WTC11 (cell line): ENCODE data around the gene EIF3F. TPM values are rescaled to one million over a fixed set of nuclear protein-coding genes. Genes with fewer than 3 reads are reported as not detected.
A peak's percentile ranks its signal among the peaks of the same experiment; 100 is the strongest.

ENCODE experiments used
- ATAC-seq: fragments of 200-7000 bp; cut with Tn5 transposase; 2 replicates; pipeline ENCODE4 v1.10.0; 2021; ENCODE audit warnings: mild to moderate bottlenecking, moderate library complexity
- CTCF ChIA-PET: fragments of 300-600 bp; sonication (Branson Sonifier 250); formaldehyde crosslinking; loops from one replicate; lab custom pipeline; 2021; ENCODE audit warnings: antibody characterized with exemption; lab: Charles Lee
- POLR2A ChIA-PET: fragments of 350-600 bp; sonication (Branson Sonifier 250); formaldehyde crosslinking; loops from one replicate; lab custom pipeline; 2021; ENCODE audit warnings: antibody characterized with exemption; lab: Charles Lee
- DNase-seq: peaks from one replicate; pipeline ENCODE4 v3.0.0; 2021; ENCODE audit warnings: low spot score
- H3K27ac Mint-ChIP-seq: 2 replicates; pipeline ENCODE4 v1.8.0; 2021; ENCODE audit warnings: mixed read lengths
- H3K27me3 Mint-ChIP-seq: 2 replicates; pipeline ENCODE4 v1.8.0; 2021; ENCODE audit warnings: low read depth, mild to moderate bottlenecking, moderate library complexity, mixed read lengths
- H3K36me3 Mint-ChIP-seq: 2 replicates; pipeline ENCODE4 v1.8.0; 2021; ENCODE audit warnings: mixed read lengths
- H3K4me1 Mint-ChIP-seq: 2 replicates; pipeline ENCODE4 v1.8.0; 2022; ENCODE audit warnings: mixed read lengths
- H3K4me3 Mint-ChIP-seq: 2 replicates; pipeline ENCODE4 v1.8.0; 2021; ENCODE audit warnings: mild to moderate bottlenecking, moderate library complexity, mixed read lengths
- H3K9me3 Mint-ChIP-seq: 2 replicates; pipeline ENCODE4 v1.8.0; 2021; ENCODE audit warnings: mixed read lengths
- ATF1 ChIP-seq: sonication (generic); formaldehyde crosslinking; IDR thresholded peaks from 2 replicates; pipeline ENCODE4 v1.8.1; 2023; ENCODE audit warnings: mild to moderate bottlenecking, moderate library complexity, missing genetic modification reagents
- CREM ChIP-seq: sonication (generic); formaldehyde crosslinking; IDR thresholded peaks from 2 replicates; pipeline ENCODE4 v1.8.1; 2022; ENCODE audit warnings: mild to moderate bottlenecking, missing genetic modification reagents, moderate library complexity
- ELF4 ChIP-seq: sonication (generic); formaldehyde crosslinking; IDR thresholded peaks from 2 replicates; pipeline ENCODE4 v1.8.1; 2022; ENCODE audit warnings: low read depth, mild to moderate bottlenecking, moderate library complexity, missing genetic modification reagents
- EMX1 ChIP-seq: fragments of 250-450 bp; sonication (Bioruptor Pico); IDR thresholded peaks from 2 replicates; pipeline ENCODE4 v1.8.0; 2021; ENCODE audit warnings: mild to moderate bottlenecking
- ESRRA ChIP-seq: sonication (generic); formaldehyde crosslinking; IDR thresholded peaks from 2 replicates; pipeline ENCODE4 v1.8.1; 2022; ENCODE audit warnings: mild to moderate bottlenecking, missing genetic modification reagents, borderline replicate concordance
- HMGA2 ChIP-seq: fragments of 250-450 bp; sonication (Bioruptor Pico); IDR thresholded peaks from 2 replicates; pipeline ENCODE4 v1.4.0; 2021; ENCODE audit warnings: mild to moderate bottlenecking, moderate library complexity
- MYBL2 ChIP-seq: sonication (generic); formaldehyde crosslinking; IDR thresholded peaks from 2 replicates; pipeline ENCODE4 v1.8.1; 2023; ENCODE audit warnings: mild to moderate bottlenecking, moderate library complexity, missing genetic modification reagents
- TEAD4 ChIP-seq: sonication (generic); formaldehyde crosslinking; IDR thresholded peaks from 2 replicates; pipeline ENCODE4 v1.8.0; 2022; ENCODE audit warnings: mild to moderate bottlenecking, missing genetic modification reagents
- ZNF138 ChIP-seq: sonication (generic); formaldehyde crosslinking; conservative IDR thresholded peaks from 2 replicates; pipeline ENCODE4 v1.8.1; 2022; ENCODE audit warnings: mild to moderate bottlenecking, moderate library complexity, missing genetic modification reagents
- ZNF317 ChIP-seq: sonication (generic); formaldehyde crosslinking; IDR thresholded peaks from 2 replicates; pipeline ENCODE4 v1.8.1; 2023; ENCODE audit warnings: low read depth, mild to moderate bottlenecking, moderate library complexity, missing genetic modification reagents, borderline replicate concordance
- ZNF423 ChIP-seq: fragments of 250-450 bp; sonication (Bioruptor Pico); IDR thresholded peaks from 2 replicates; pipeline ENCODE4 v2.1.2; 2022; ENCODE audit warnings: mild to moderate bottlenecking, moderate library complexity
- total RNA-seq: library from RNA; stranded (reverse); gene quantifications from 3 replicates; pipeline ENCODE4 v1.2.3, GENCODE V29; 2021
- TF ChIP-seq, protein P1 (sequence below): fragments of 200-600 bp; IDR thresholded peaks from 2 replicates; pipeline ENCODE4 v1.8.0; 2022; ENCODE audit warnings: antibody characterized with exemption
- TF ChIP-seq, protein P2 (sequence below): sonication (generic); formaldehyde crosslinking; IDR thresholded peaks from 2 replicates; pipeline ENCODE4 v1.8.0; 2023; ENCODE audit warnings: missing genetic modification reagents
- TF ChIP-seq, protein P3 (sequence below): fragments of 250-450 bp; sonication (Bioruptor Pico); IDR thresholded peaks from 2 replicates; pipeline ENCODE4 v1.9.0; 2021; ENCODE audit warnings: mild to moderate bottlenecking
- TF ChIP-seq, protein P4 (sequence below): fragments of 250-450 bp; sonication (Bioruptor Pico); IDR thresholded peaks from 2 replicates; pipeline ENCODE4 v1.9.0; 2021; ENCODE audit warnings: mild to moderate bottlenecking
- TF ChIP-seq, protein P5 (sequence below): sonication (generic); formaldehyde crosslinking; IDR thresholded peaks from 2 replicates; pipeline ENCODE4 v1.8.1; 2022; ENCODE audit warnings: mild to moderate bottlenecking, moderate library complexity, missing genetic modification reagents
- TF ChIP-seq, protein P6 (sequence below): sonication (generic); formaldehyde crosslinking; IDR thresholded peaks from 2 replicates; pipeline ENCODE4 v1.8.1; 2023; ENCODE audit warnings: mild to moderate bottlenecking, missing genetic modification reagents, borderline replicate concordance
- TF ChIP-seq, protein P7 (sequence below): sonication (generic); formaldehyde crosslinking; IDR thresholded peaks from 2 replicates; pipeline ENCODE4 v1.8.0; 2022; ENCODE audit warnings: mild to moderate bottlenecking, missing genetic modification reagents
- TF ChIP-seq, protein P8 (sequence below): sonication (generic); formaldehyde crosslinking; IDR thresholded peaks from 2 replicates; pipeline ENCODE4 v1.8.1; 2022; ENCODE audit warnings: missing genetic modification reagents, borderline replicate concordance
- TF ChIP-seq, protein P9 (sequence below): fragments of 250-450 bp; sonication (Bioruptor Pico); IDR thresholded peaks from 2 replicates; pipeline ENCODE4 v1.9.0; 2021; ENCODE audit warnings: moderate library complexity, mild to moderate bottlenecking, inconsistent platforms, borderline replicate concordance

The EIF3F gene
- total RNA-seq, 1 experiment from 2014 or later: 356 TPM

DNA sequence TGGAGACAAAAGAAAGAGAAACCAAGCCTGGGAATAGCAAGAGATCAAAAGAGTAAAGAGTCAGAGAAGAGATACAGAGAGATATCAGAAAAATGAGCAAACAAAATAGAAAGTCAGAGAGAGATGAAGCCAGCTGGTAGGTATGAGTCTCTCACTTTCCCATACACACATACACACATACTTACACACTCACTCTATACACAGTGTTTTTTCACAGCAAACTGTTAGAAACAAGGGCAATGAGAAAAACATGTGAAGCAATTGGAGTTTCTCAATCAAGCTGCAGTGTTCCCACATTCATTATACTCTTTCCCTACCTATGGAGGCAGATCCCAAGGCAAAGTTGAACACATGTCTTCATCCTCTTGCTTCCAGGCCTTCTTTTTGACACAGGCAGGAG is 19.3 kb upstream of the EIF3F start (continued):
- TF ChIP-seq, protein P1, sequence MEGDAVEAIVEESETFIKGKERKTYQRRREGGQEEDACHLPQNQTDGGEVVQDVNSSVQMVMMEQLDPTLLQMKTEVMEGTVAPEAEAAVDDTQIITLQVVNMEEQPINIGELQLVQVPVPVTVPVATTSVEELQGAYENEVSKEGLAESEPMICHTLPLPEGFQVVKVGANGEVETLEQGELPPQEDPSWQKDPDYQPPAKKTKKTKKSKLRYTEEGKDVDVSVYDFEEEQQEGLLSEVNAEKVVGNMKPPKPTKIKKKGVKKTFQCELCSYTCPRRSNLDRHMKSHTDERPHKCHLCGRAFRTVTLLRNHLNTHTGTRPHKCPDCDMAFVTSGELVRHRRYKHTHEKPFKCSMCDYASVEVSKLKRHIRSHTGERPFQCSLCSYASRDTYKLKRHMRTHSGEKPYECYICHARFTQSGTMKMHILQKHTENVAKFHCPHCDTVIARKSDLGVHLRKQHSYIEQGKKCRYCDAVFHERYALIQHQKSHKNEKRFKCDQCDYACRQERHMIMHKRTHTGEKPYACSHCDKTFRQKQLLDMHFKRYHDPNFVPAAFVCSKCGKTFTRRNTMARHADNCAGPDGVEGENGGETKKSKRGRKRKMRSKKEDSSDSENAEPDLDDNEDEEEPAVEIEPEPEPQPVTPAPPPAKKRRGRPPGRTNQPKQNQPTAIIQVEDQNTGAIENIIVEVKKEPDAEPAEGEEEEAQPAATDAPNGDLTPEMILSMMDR: no peak
- TF ChIP-seq ZNF138 (CRISPR knock-in tag): no peak
- TF ChIP-seq, protein P2, sequence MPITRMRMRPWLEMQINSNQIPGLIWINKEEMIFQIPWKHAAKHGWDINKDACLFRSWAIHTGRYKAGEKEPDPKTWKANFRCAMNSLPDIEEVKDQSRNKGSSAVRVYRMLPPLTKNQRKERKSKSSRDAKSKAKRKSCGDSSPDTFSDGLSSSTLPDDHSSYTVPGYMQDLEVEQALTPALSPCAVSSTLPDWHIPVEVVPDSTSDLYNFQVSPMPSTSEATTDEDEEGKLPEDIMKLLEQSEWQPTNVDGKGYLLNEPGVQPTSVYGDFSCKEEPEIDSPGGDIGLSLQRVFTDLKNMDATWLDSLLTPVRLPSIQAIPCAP (CRISPR knock-in tag): no peak
- no peak for TF ChIP-seq ZNF317 (CRISPR knock-in tag)
- TF ChIP-seq, protein P3, sequence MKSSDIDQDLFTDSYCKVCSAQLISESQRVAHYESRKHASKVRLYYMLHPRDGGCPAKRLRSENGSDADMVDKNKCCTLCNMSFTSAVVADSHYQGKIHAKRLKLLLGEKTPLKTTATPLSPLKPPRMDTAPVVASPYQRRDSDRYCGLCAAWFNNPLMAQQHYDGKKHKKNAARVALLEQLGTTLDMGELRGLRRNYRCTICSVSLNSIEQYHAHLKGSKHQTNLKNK (CRISPR knock-in tag): no peak
- TF ChIP-seq CREM (CRISPR knock-in tag): no peak
- no peak for TF ChIP-seq ESRRA (CRISPR knock-in tag)
- TF ChIP-seq, protein P4, sequence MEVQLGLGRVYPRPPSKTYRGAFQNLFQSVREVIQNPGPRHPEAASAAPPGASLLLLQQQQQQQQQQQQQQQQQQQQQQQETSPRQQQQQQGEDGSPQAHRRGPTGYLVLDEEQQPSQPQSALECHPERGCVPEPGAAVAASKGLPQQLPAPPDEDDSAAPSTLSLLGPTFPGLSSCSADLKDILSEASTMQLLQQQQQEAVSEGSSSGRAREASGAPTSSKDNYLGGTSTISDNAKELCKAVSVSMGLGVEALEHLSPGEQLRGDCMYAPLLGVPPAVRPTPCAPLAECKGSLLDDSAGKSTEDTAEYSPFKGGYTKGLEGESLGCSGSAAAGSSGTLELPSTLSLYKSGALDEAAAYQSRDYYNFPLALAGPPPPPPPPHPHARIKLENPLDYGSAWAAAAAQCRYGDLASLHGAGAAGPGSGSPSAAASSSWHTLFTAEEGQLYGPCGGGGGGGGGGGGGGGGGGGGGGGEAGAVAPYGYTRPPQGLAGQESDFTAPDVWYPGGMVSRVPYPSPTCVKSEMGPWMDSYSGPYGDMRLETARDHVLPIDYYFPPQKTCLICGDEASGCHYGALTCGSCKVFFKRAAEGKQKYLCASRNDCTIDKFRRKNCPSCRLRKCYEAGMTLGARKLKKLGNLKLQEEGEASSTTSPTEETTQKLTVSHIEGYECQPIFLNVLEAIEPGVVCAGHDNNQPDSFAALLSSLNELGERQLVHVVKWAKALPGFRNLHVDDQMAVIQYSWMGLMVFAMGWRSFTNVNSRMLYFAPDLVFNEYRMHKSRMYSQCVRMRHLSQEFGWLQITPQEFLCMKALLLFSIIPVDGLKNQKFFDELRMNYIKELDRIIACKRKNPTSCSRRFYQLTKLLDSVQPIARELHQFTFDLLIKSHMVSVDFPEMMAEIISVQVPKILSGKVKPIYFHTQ: no peak
- TF ChIP-seq ATF1 (CRISPR knock-in tag): no peak
- TF ChIP-seq, all 79 proteins: peak for 0

DNA sequence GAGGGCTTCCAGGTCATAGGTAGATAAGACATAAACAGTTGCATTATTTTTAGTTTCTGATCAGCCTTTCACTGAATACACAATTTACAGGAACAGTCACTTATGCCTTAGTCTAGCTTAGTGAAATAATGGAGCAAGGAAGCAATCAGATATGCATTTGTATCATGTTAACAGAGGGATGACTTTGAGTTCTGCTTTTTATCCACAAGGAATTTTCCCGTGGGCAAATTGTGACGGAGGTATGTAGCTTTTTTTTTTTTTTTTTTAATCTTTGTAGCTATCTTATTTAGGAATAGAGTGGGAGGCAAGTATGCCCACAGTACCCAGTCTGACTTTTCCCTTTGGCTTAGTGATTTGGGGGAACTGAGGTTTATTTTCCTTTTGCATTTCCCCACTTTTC is 18.5 kb upstream of the EIF3F start:
- DNase-seq (no peak), ATAC-seq (no peak)
- no peaks in the 10 kb centered on the region; the same call in 1 of the 2 replicates for H3K27me3 Mint-ChIP-seq
- ChIA-PET CTCF (interaction anchor here (0.6 to 1.9 kb wide), 3 partner anchors 18 to 62 kb away, joined by 3 to 10 read pairs (median 7); partner anchors contain the start of gene EIF3F), POLR2A (interaction anchor here (0.7 kb wide), 2 partner anchors 18 to 32 kb away, joined by 3 to 4 read pairs; partner anchors contain the start of gene EIF3F)
- H3K4me3 Mint-ChIP-seq: peak overlapping the region; percentile 46
- peaks cover 46% of the 10 kb centered on the region for H3K4me1 Mint-ChIP-seq
- no peak overlapping the region for H3K27ac Mint-ChIP-seq
- H3K36me3 Mint-ChIP-seq: peaks cover 6% of the 10 kb centered on the region
- peaks cover 12% of the 10 kb centered on the region for H3K9me3 Mint-ChIP-seq
- TF ChIP-seq ELF4 (no peak), MYBL2 (CRISPR knock-in tag) (no peak), EMX1 (CRISPR knock-in tag) (no peak), TEAD4 (no peak), ZNF423 (CRISPR knock-in tag) (no peak), HMGA2 (CRISPR knock-in tag) (no peak)
- TF ChIP-seq, protein P5, sequence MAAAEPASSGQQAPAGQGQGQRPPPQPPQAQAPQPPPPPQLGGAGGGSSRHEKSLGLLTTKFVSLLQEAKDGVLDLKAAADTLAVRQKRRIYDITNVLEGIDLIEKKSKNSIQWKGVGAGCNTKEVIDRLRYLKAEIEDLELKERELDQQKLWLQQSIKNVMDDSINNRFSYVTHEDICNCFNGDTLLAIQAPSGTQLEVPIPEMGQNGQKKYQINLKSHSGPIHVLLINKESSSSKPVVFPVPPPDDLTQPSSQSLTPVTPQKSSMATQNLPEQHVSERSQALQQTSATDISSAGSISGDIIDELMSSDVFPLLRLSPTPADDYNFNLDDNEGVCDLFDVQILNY (CRISPR knock-in tag): no peak
- TF ChIP-seq, protein P6, sequence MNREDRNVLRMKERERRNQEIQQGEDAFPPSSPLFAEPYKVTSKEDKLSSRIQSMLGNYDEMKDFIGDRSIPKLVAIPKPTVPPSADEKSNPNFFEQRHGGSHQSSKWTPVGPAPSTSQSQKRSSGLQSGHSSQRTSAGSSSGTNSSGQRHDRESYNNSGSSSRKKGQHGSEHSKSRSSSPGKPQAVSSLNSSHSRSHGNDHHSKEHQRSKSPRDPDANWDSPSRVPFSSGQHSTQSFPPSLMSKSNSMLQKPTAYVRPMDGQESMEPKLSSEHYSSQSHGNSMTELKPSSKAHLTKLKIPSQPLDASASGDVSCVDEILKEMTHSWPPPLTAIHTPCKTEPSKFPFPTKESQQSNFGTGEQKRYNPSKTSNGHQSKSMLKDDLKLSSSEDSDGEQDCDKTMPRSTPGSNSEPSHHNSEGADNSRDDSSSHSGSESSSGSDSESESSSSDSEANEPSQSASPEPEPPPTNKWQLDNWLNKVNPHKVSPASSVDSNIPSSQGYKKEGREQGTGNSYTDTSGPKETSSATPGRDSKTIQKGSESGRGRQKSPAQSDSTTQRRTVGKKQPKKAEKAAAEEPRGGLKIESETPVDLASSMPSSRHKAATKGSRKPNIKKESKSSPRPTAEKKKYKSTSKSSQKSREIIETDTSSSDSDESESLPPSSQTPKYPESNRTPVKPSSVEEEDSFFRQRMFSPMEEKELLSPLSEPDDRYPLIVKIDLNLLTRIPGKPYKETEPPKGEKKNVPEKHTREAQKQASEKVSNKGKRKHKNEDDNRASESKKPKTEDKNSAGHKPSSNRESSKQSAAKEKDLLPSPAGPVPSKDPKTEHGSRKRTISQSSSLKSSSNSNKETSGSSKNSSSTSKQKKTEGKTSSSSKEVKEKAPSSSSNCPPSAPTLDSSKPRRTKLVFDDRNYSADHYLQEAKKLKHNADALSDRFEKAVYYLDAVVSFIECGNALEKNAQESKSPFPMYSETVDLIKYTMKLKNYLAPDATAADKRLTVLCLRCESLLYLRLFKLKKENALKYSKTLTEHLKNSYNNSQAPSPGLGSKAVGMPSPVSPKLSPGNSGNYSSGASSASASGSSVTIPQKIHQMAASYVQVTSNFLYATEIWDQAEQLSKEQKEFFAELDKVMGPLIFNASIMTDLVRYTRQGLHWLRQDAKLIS: no peak
- TF ChIP-seq, protein P7, sequence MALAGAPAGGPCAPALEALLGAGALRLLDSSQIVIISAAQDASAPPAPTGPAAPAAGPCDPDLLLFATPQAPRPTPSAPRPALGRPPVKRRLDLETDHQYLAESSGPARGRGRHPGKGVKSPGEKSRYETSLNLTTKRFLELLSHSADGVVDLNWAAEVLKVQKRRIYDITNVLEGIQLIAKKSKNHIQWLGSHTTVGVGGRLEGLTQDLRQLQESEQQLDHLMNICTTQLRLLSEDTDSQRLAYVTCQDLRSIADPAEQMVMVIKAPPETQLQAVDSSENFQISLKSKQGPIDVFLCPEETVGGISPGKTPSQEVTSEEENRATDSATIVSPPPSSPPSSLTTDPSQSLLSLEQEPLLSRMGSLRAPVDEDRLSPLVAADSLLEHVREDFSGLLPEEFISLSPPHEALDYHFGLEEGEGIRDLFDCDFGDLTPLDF (CRISPR knock-in tag): no peak
- TF ChIP-seq, protein P8, sequence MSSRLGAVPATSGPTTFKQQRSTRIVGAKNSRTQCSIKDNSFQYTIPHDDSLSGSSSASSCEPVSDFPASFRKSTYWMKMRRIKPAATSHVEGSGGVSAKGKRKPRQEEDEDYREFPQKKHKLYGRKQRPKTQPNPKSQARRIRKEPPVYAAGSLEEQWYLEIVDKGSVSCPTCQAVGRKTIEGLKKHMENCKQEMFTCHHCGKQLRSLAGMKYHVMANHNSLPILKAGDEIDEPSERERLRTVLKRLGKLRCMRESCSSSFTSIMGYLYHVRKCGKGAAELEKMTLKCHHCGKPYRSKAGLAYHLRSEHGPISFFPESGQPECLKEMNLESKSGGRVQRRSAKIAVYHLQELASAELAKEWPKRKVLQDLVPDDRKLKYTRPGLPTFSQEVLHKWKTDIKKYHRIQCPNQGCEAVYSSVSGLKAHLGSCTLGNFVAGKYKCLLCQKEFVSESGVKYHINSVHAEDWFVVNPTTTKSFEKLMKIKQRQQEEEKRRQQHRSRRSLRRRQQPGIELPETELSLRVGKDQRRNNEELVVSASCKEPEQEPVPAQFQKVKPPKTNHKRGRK (CRISPR knock-in tag): no peak
- TF ChIP-seq, protein P9, sequence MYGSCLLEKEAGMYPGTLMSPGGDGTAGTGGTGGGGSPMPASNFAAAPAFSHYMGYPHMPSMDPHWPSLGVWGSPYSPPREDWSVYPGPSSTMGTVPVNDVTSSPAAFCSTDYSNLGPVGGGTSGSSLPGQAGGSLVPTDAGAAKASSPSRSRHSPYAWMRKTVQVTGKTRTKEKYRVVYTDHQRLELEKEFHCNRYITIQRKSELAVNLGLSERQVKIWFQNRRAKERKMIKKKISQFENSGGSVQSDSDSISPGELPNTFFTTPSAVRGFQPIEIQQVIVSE (CRISPR knock-in tag): no peak
